ENCODE measurements around the gene CDK12.

Gene CDK12

GRCh38 chr17:39581759-39582085, 120.4 kb downstream of the CDK12 start:
- no peak for FAIRE-seq
- DNase-seq (ENCODE audit: insufficient read length, low spot score): no peak
- TF ChIP-seq, protein P1, sequence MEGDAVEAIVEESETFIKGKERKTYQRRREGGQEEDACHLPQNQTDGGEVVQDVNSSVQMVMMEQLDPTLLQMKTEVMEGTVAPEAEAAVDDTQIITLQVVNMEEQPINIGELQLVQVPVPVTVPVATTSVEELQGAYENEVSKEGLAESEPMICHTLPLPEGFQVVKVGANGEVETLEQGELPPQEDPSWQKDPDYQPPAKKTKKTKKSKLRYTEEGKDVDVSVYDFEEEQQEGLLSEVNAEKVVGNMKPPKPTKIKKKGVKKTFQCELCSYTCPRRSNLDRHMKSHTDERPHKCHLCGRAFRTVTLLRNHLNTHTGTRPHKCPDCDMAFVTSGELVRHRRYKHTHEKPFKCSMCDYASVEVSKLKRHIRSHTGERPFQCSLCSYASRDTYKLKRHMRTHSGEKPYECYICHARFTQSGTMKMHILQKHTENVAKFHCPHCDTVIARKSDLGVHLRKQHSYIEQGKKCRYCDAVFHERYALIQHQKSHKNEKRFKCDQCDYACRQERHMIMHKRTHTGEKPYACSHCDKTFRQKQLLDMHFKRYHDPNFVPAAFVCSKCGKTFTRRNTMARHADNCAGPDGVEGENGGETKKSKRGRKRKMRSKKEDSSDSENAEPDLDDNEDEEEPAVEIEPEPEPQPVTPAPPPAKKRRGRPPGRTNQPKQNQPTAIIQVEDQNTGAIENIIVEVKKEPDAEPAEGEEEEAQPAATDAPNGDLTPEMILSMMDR (IDR thresholded peaks at IDR 0.05; ENCODE audit: insufficient read depth, missing control alignments): no peak

- DNase-seq (ENCODE audit: insufficient read length, low spot score) (no peak), FAIRE-seq (no peak)
- TF ChIP-seq, protein P1 (IDR thresholded peaks at IDR 0.05; ENCODE audit: insufficient read depth, missing control alignments): no peak
These were observed 121.4 kb downstream of the CDK12 start for GRCh38 chr17:39582658-39583057.

Data from D721Med (cell line).